Measurements from ENCODE around the gene ACSBG1. TPM values are rescaled to one million over a fixed set of nuclear protein-coding genes. Genes with fewer than 3 reads are reported as not detected.

Gene ACSBG1
- total and polyA plus RNA-seq, 2 of the 8 experiments (the other 6 are each of a cell fraction or from before 2014, with no cell fraction given) = 5.4 to 7.1 TPM

DNA sequence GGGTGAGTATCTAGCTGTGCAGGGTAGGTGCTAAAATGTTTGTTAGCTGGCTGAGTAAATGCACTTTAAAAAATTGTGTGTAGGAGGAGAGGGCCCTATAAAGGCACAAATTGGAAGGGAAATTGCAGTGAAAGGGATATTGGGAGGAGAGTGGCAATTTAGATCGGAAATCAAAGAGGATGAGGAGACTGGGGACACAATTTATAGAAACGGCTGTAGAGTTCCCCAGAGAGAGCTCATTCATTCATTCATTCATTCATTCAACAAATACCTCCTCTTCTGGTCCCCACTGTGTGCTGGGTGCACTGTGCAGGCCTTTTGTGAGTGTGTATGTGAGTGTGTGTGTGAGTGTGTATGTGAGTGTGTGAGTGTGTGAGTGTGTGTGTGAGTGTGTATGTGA lies 32.4 kb upstream of the ACSBG1 start:
- TF ChIP-seq, protein P1, sequence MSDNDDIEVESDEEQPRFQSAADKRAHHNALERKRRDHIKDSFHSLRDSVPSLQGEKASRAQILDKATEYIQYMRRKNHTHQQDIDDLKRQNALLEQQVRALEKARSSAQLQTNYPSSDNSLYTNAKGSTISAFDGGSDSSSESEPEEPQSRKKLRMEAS (IDR thresholded peaks at IDR 0.05) = no peak
- DNase-seq (ENCODE audit: low read depth in 1 of 2, low spot score in 2 of 2) (no peak), FAIRE-seq (no peak)
- Histone ChIP-seq H2BK20ac (ENCODE audit: low read length) (no peak overlapping the region), H3K9me3 (ENCODE audit: insufficient read depth in 2 of 2, low read depth in 1 of 2, low read length in 1 of 2) (no peaks in the 10 kb centered on the region), H2BK15ac (ENCODE audit: low read length) (no peak overlapping the region), H4K8ac (ENCODE audit: extremely low read depth, insufficient read depth, low read length) (no peak overlapping the region), H3K18ac (ENCODE audit: extremely low read depth, low read length) (no peak overlapping the region), H2AFZ (ENCODE audit: low read length) (no peak overlapping the region), H3K56ac (replicated peaks; ENCODE audit: insufficient read length, low read depth, low read length) (no peak overlapping the region), H4K5ac (ENCODE audit: insufficient read length, low read depth, low read length) (no peak overlapping the region), H2BK5ac (ENCODE audit: low read depth, low read length) (no peak overlapping the region), H3K23ac (ENCODE audit: insufficient read length) (no peak overlapping the region), H3K4ac (replicated peaks; ENCODE audit: insufficient read length, low read depth, low read length) (no peak overlapping the region), H3K4me1 (replicated peaks in 1 of 4; ENCODE audit: control insufficient read depth in 3 of 4, insufficient read depth in 4 of 4, low read length in 3 of 4) (0 out of 7 replicates have a peak, but pooled peaks cover 0 to 3% (median 0%) of the 10 kb centered on the region in 4 experiments), H3K4me3 (ENCODE audit: extremely low read depth in 1 of 4, insufficient read depth in 2 of 4, low read depth in 3 of 4, low read length in 4 of 4) (no peak overlapping the region), H3K23me2 (ENCODE audit: low read depth, low read length) (no peaks in the 10 kb centered on the region; the same call in 1 of the 2 replicates), H3K27me3 (replicated peaks in 1 of 4; ENCODE audit: control insufficient read depth in 3 of 4, extremely low read depth in 1 of 4, insufficient read depth in 3 of 4, low read length in 3 of 4) (peaks cover 0 to 19% (median 10%) of the 10 kb centered on the region in 4 experiments; a peak in 4 of 7 replicates), H2AK5ac (ENCODE audit: low read depth, low read length) (no peak overlapping the region), H3K79me1 (ENCODE audit: low read depth, low read length) (no peaks in the 10 kb centered on the region), H2BK120ac (replicated peaks; ENCODE audit: low read depth, low read length) (no peak overlapping the region), H4K20me1 (replicated peaks in 1 of 2; ENCODE audit: control insufficient read depth in 1 of 2, insufficient read depth in 2 of 2, low read length in 2 of 2) (no peaks in the 10 kb centered on the region), H3K9ac (replicated peaks in 1 of 4; ENCODE audit: extremely low read depth in 1 of 4, low read depth in 3 of 4, low read length in 3 of 4) (no peak overlapping the region), H3K27ac (ENCODE audit: low read depth, low read length) (no peak overlapping the region), H3K4me2 (ENCODE audit: insufficient read depth in 1 of 2, low read depth in 2 of 2, low read length in 2 of 2) (no peak overlapping the region), H2BK12ac (ENCODE audit: low read depth, low read length) (no peak overlapping the region), H4K91ac (replicated peaks; ENCODE audit: insufficient read length, low read length) (no peak overlapping the region), H3K14ac (ENCODE audit: insufficient read length) (no peak overlapping the region), H3K79me2 (ENCODE audit: control insufficient read depth in 1 of 2, insufficient read depth in 2 of 2, low read length in 2 of 2) (no peaks in the 10 kb centered on the region), H3K36me3 (ENCODE audit: control insufficient read depth in 2 of 4, insufficient read depth in 4 of 4, low read length in 3 of 4) (no peaks in the 10 kb centered on the region)
- ChIA-PET POLR2A (ENCODE audit: partially characterized antibody) (interaction anchor here (0.7 to 1.4 kb wide), 2 partner anchors 12 to 14 kb away, joined by 3 to 5 read pairs; no protein-coding TSS in a partner anchor), CTCF (ENCODE audit: partially characterized antibody) (interaction anchor here (1.7 to 2.5 kb wide), 3 partner anchors 12 to 89 kb away, joined by 4 to 11 read pairs (median 10); no protein-coding TSS in a partner anchor)
- 74% methylated on average over 2 of the region's 2 CpGs; no CpG with 5 or more reads in 1 of the 2 experiments for WGBS, 2 experiments (ENCODE audit: extremely low coverage in 1 of 2, insufficient coverage in 1 of 2, insufficient read length in 1 of 2, insufficient replicate concordance in 2 of 2, low coverage in 1 of 2, low lambda C conversion rate in 2 of 2, missing lambda C conversion rate in 1 of 2)

All from H1 (cell line).